Measurements from ENCODE around the gene KRTAP1-4. TPM values are rescaled to one million over a fixed set of nuclear protein-coding genes. Genes with fewer than 3 reads are reported as not detected.

KRTAP1-4 gene
- total RNA-seq, 4 donors from 2014 or later = not detected

DNA sequence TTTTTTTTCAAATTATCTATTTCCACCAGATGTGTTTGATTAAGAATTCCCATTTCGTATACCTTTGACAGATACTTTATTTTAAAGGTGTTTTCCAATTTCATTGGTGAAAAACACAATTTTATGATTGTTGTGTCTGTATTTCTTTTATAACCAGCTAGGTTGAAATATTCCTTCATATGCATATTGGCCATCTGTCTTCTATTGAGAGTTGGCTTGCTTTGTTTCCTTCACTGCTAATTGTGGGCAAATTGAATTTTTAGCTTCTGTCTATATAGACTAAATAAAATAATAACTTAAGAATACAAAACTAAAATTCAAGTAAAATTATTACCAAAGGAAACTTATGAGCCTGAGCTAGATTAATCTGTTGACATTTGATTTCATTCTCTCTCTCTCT, 34.9 kb downstream of the KRTAP1-4 start:
- H3K9me3 ChIP-seq = no peaks in the 10 kb centered on the region
- no peak for DNase-seq
- intact Hi-C loops (cut with DNase I; ENCODE audit: low total_unique reads) (no loop called here), in situ Hi-C loops (cut with MboI; ENCODE audit: low sequenced_read_pairs in 4 of 4) (no loop called here)
- H3K4me1 ChIP-seq = no peaks in the 10 kb centered on the region
- TF ChIP-seq, protein P1, sequence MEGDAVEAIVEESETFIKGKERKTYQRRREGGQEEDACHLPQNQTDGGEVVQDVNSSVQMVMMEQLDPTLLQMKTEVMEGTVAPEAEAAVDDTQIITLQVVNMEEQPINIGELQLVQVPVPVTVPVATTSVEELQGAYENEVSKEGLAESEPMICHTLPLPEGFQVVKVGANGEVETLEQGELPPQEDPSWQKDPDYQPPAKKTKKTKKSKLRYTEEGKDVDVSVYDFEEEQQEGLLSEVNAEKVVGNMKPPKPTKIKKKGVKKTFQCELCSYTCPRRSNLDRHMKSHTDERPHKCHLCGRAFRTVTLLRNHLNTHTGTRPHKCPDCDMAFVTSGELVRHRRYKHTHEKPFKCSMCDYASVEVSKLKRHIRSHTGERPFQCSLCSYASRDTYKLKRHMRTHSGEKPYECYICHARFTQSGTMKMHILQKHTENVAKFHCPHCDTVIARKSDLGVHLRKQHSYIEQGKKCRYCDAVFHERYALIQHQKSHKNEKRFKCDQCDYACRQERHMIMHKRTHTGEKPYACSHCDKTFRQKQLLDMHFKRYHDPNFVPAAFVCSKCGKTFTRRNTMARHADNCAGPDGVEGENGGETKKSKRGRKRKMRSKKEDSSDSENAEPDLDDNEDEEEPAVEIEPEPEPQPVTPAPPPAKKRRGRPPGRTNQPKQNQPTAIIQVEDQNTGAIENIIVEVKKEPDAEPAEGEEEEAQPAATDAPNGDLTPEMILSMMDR (IDR thresholded peaks at IDR 0.05 in 4 of 5, conservative IDR thresholded peaks at IDR 0.05 in 1 of 5) = no peak
- TF ChIP-seq POLR2A (IDR thresholded peaks at IDR 0.05) = no peak
- peaks cover 0 to 19% (median 0%) of the 10 kb centered on the region in 3 donors for H3K27me3 ChIP-seq
- H3K36me3 ChIP-seq = no peaks in the 10 kb centered on the region
- no peak for ATAC-seq
- no peak overlapping the region for H3K4me3 ChIP-seq
- H3K27ac ChIP-seq = no peak overlapping the region

DNA sequence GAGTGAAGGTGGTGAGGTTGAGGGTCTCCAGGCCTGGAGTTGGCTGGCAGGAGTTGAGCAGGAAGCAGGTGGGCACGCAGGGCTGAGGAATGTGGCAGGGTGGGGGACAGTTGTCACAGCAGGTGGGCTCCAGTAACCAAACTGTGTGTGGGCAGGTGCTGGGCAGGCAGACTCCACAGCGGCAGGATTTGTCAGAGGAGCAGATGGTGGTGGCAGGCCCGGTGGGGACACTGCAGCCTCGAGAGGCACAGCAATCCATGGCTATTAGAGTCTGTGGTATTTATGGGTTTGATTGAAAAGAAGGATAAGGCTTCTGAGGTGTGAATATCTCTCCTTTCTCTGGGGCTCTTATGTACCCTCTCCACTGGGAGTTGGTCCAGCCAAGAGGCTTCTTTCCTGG, 36.2 kb downstream of the KRTAP1-4 start, which contains the start of gene KRTAP3-3:
TSS of gene KRTAP3-3 (minus strand) at position 326 of the 400 bp plus-strand sequence. CDS start at position 259, 67 bp downstream.
- in situ Hi-C loops (cut with MboI; ENCODE audit: low sequenced_read_pairs in 4 of 4) (no loop called here), intact Hi-C loops (cut with DNase I; ENCODE audit: low total_unique reads) (no loop called here)
- TF ChIP-seq, protein P1 (IDR thresholded peaks at IDR 0.05 in 4 of 5, conservative IDR thresholded peaks at IDR 0.05 in 1 of 5) = no peak
- no peak for TF ChIP-seq POLR2A (IDR thresholded peaks at IDR 0.05)
- no peak for ATAC-seq
- no peaks in the 10 kb centered on the region for H3K9me3 ChIP-seq
- H3K27ac ChIP-seq = no peak within 1 kb of the TSS
- H3K4me3 ChIP-seq = no peak within 1 kb of the TSS
- H3K36me3 ChIP-seq = no peaks in the 10 kb centered on the region
- no peaks in the 10 kb centered on the region for H3K4me1 ChIP-seq
- no peak for DNase-seq
- H3K27me3 ChIP-seq = peaks cover 0 to 19% (median 0%) of the 10 kb centered on the region in 3 donors

DNA sequence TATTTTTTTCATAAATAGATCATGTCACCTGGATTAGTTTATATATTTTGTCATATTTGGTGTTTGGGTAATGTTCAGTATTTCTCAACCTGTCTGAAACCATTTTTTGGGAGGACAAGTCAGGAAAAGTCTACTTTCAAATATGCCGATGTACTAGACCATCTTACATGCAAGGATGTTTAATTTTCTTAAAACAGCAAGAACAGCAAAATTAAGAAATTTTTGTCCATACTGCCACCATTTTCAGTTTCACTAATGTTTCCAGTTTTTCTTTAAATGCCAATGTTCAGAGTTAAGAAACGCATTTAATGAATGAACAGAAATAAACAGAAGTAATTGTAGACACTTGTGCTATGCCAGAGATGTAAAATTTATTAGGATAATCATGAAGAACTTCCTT, 36.9 kb downstream of the KRTAP1-4 start:
- no peaks in the 10 kb centered on the region for H3K4me1 ChIP-seq
- H3K4me3 ChIP-seq = no peak overlapping the region
- H3K36me3 ChIP-seq = no peaks in the 10 kb centered on the region
- intact Hi-C loops (cut with DNase I; ENCODE audit: low total_unique reads) (no loop called here), in situ Hi-C loops (cut with MboI; ENCODE audit: low sequenced_read_pairs in 4 of 4) (no loop called here)
- no peak overlapping the region for H3K27ac ChIP-seq
- no peak for TF ChIP-seq POLR2A (IDR thresholded peaks at IDR 0.05)
- TF ChIP-seq, protein P1 (IDR thresholded peaks at IDR 0.05 in 4 of 5, conservative IDR thresholded peaks at IDR 0.05 in 1 of 5) = no peak
- ATAC-seq (no peak), DNase-seq (no peak)
- H3K27me3 ChIP-seq = peaks cover 0 to 19% (median 0%) of the 10 kb centered on the region in 3 donors
- no peaks in the 10 kb centered on the region for H3K9me3 ChIP-seq

DNA sequence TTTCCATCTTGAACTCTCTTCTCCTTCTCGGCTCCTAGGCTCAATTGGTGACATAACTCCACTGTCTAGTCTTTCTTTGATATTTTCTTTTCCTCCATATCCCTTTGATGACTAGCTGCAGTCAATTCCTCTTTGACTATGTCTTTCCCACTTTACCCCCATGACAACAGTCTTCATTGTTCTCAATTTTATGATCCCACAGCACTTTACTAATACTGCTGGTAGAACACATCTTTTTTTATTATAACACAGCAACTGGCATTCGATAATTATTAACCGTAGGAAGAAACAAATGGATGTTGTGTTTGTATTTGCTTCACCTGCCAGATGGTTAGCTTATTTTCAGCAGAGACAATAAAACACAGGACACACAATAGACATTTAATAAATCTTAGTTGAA, 37.3 kb downstream of the KRTAP1-4 start:
- no peaks in the 10 kb centered on the region for H3K9me3 ChIP-seq
- peaks cover 0 to 18% (median 0%) of the 10 kb centered on the region in 3 donors for H3K27me3 ChIP-seq
- intact Hi-C loops (cut with DNase I; ENCODE audit: low total_unique reads) (no loop called here), in situ Hi-C loops (cut with MboI; ENCODE audit: low sequenced_read_pairs in 4 of 4) (no loop called here)
- no peak overlapping the region for H3K4me3 ChIP-seq
- no peaks in the 10 kb centered on the region for H3K4me1 ChIP-seq
- no peaks in the 10 kb centered on the region for H3K36me3 ChIP-seq
- no peak overlapping the region for H3K27ac ChIP-seq
- no peak for ATAC-seq
- TF ChIP-seq, protein P1 (IDR thresholded peaks at IDR 0.05 in 4 of 5, conservative IDR thresholded peaks at IDR 0.05 in 1 of 5) = no peak
- no peak for TF ChIP-seq POLR2A (IDR thresholded peaks at IDR 0.05)
- no peak for DNase-seq

DNA sequence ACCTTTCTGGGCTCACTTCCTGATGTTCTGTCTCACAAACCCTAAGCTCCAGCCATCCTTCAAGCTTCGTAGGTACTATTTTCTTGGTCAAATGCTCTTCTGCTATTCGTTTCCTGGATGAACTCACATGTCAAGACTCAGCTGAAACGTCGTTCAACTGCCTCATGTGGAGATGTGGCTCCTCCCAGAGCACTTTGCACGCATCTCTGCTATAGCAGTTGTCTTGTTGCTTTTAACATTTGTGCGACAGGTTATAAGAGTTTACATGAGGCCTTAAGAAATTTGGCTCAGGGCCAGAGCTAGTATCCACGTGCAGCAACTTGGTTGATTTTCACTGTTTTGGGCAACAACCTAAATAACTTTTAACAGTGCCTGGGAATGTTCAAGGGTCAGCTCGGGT, 43.1 kb downstream of the KRTAP1-4 start:
- in situ Hi-C loops (cut with MboI; ENCODE audit: low sequenced_read_pairs in 4 of 4) (no loop called here), intact Hi-C loops (cut with DNase I; ENCODE audit: low total_unique reads) (no loop called here)
- Histone ChIP-seq H3K27ac (no peak overlapping the region), H3K36me3 (no peaks in the 10 kb centered on the region), H3K9me3 (no peaks in the 10 kb centered on the region), H3K4me3 (no peak overlapping the region), H3K4me1 (no peaks in the 10 kb centered on the region), H3K27me3 (no peaks in the 10 kb centered on the region)
- TF ChIP-seq, protein P1 (IDR thresholded peaks at IDR 0.05 in 4 of 5, conservative IDR thresholded peaks at IDR 0.05 in 1 of 5) = no peak
- no peak for TF ChIP-seq POLR2A (IDR thresholded peaks at IDR 0.05)
- DNase-seq (no peak), ATAC-seq (no peak)

All from gastrocnemius medialis (tissue), 4 donors.